HepG2 (cell line): ENCODE results near the gene TSC22D4. TPM values are rescaled to one million over a fixed set of nuclear protein-coding genes. Genes with fewer than 3 reads are reported as not detected.
A peak's percentile ranks its signal among the peaks of the same experiment; 100 is the strongest.

Source experiments
- ATAC-seq: fragments of 200-7000 bp; cut with Tn5 transposase; 3 replicates; pipeline ENCODE4 v1.9.1; 2020; ENCODE audit warnings: mild to moderate bottlenecking, moderate library complexity
- BruUV-seq: library from RNA; stranded (reverse); fragments of 400-500 nt; replicated peaks from 2 replicates; lab custom pipeline; 2021; lab: Mats Ljungman, UMichigan
- CTCF ChIA-PET: fragments of 300-600 bp; formaldehyde crosslinking; extraction: SDS; loops from one replicate; lab custom pipeline; 2021; ENCODE audit warnings: low total read pairs, inconsistent platforms, low intra/inter-chr PET ratio; lab: Yijun Ruan, JAX
- POLR2A ChIA-PET: fragments of 350-600 bp; sonication (Branson Sonifier 250); formaldehyde crosslinking; loops from one replicate; lab custom pipeline; 2020; ENCODE audit warnings: antibody characterized with exemption, inconsistent platforms; lab: Yijun Ruan, JAX
- DNase-seq: peaks from one replicate; pipeline ENCODE4 v3.0.0-alpha.2; 2015; ENCODE audit warnings: low spot score
- FAIRE-seq: peaks from 3 replicates; lab custom pipeline; 2011; peaks lifted over from hg19 to GRCh38; lab: Jason Lieb, UNC
- H2AFZ ChIP-seq: one replicate; pipeline ENCODE4 v1.6.1; 2011; ENCODE audit warnings: low read length, inconsistent platforms
- H3K27ac ChIP-seq: fragments of 300-600 bp; 3 replicates; pipeline ENCODE4 v1.8.0; 2011; ENCODE audit warnings: mixed run types, mild to moderate bottlenecking, mixed read lengths, low read length, inconsistent platforms; ENCODE audit not compliant: insufficient read depth; ENCODE audit errors: extremely low read length
- H3K27me3 ChIP-seq, 2 experiments: fragments of 200-600 bp in 1 of 2; 2 replicates in 1 of 2; 3 replicates in 1 of 2; pipeline versions ENCODE4 v1.6.0 to v1.8.0; 2011; ENCODE audit warnings: low read length in 2 of 2, mild to moderate bottlenecking in 2 of 2, moderate library complexity in 2 of 2, inconsistent platforms in 1 of 2; ENCODE audit not compliant: insufficient read depth in 2 of 2, control insufficient read depth in 1 of 2
- H3K36me3 ChIP-seq, 2 experiments: fragments of 200-600 bp in 1 of 2; replicated peaks in 1 of 2; 2 replicates in 1 of 2; 3 replicates in 1 of 2; pipeline versions ENCODE4 v1.5.1 to v1.8.0; 2011; ENCODE audit warnings: low read length in 2 of 2, inconsistent platforms in 1 of 2; ENCODE audit not compliant: insufficient read depth in 2 of 2, control insufficient read depth in 1 of 2
- H3K4me1 ChIP-seq: 2 replicates; pipeline ENCODE4 v1.5.1; 2012; ENCODE audit warnings: low read length, inconsistent platforms; ENCODE audit not compliant: insufficient read depth
- H3K4me2 ChIP-seq: 2 replicates; pipeline ENCODE4 v1.6.0; 2011; ENCODE audit warnings: low read depth, low read length, inconsistent platforms
- H3K4me3 ChIP-seq, 3 experiments: fragments of 200-600 bp in 1 of 3; sonication (generic), shearing (Covaris generic) in 1 of 3; replicated peaks in 1 of 3; 2 replicates each; pipeline ENCODE4 v1.5.1; 2011 to 2016; ENCODE audit warnings: low read length in 3 of 3, inconsistent platforms in 2 of 3, low read depth in 2 of 3, mild to moderate bottlenecking in 2 of 3, control low read depth in 1 of 3, mixed read lengths in 1 of 3; ENCODE audit not compliant: insufficient read depth in 1 of 3
- H3K79me2 ChIP-seq: one replicate; pipeline ENCODE4 v1.6.1; 2011; ENCODE audit warnings: low read length, inconsistent platforms; ENCODE audit not compliant: insufficient read depth
- H3K9ac ChIP-seq: 2 replicates; pipeline ENCODE4 v1.6.0; 2011; ENCODE audit warnings: mild to moderate bottlenecking, low read depth, low read length, inconsistent platforms; ENCODE audit not compliant: insufficient read depth
- H3K9me3 ChIP-seq: 2 replicates; pipeline ENCODE4 v1.5.1; 2012; ENCODE audit warnings: mild to moderate bottlenecking, low read length
- H4K20me1 ChIP-seq: 2 replicates; pipeline ENCODE4 v1.6.0; 2011; ENCODE audit warnings: inconsistent platforms, mild to moderate bottlenecking, low read length, moderate library complexity; ENCODE audit not compliant: insufficient read depth
- EZH2 ChIP-seq: conservative IDR thresholded peaks from 2 replicates; pipeline ENCODE4 v1.6.1; 2012; ENCODE audit warnings: mild to moderate bottlenecking, low read depth, low read length, moderate library complexity
- ZNF264 ChIP-seq: sonication (generic); formaldehyde crosslinking; IDR thresholded peaks from 2 replicates; pipeline ENCODE4 v1.4.0; 2020; ENCODE audit warnings: missing genetic modification reagents
- ZNF510 ChIP-seq: sonication (generic); formaldehyde crosslinking; IDR thresholded peaks from 2 replicates; pipeline ENCODE4 v1.4.0; 2020; ENCODE audit warnings: low read depth, mild to moderate bottlenecking, missing genetic modification reagents
- WGBS: methylation state at CpG from one replicate; pipeline ENCODE4 v1.1.6; 2017; ENCODE audit warnings: low lambda C conversion rate; 5-methylcytosine and 5-hydroxymethylcytosine counted together
- in situ Hi-C: cut with HindIII; loops from 2 replicates; pipeline ENCODE4 v1.10.0; 2017; ENCODE audit warnings: low pct_unique_long_range_greater_than_20kb; ENCODE audit not compliant: extremely low pct_ligation_motif_present
- intact Hi-C: fragments of 100-400 bp; cut with micrococcal nuclease; formaldehyde crosslinking; loops from one replicate; pipeline ENCODE4 v1.10.0; 2022; ENCODE audit not compliant: unreplicated experiment
- polyA plus RNA-seq, 8 experiments: library from polyadenylated mRNA; depleted of rRNA in 3 of 8; stranded (reverse) in 7 of 8; unstranded in 1 of 8; fragments of >200 nt; fragmentation: Illumina TruSeq in 4 of 8; extraction: Trizol in 4 of 8; gene quantifications; 2 replicates each; pipeline versions ENCODE4 v1.2.1 to v1.2.3, GENCODE V29; 2011 to 2016; ENCODE audit warnings: low read depth in 4 of 8, missing spikeins in 1 of 8, mixed read lengths in 1 of 8; ENCODE audit not compliant: insufficient read depth in 1 of 8
- total RNA-seq, 5 experiments: library from RNA; depleted of rRNA; stranded (reverse); fragments of >200 nt; fragmentation: Illumina TruSeq; extraction: Trizol; gene quantifications; 2 replicates each; pipeline ENCODE4 v1.2.3, GENCODE V29; 2016; ENCODE audit warnings: low read depth in 1 of 5
- TF ChIP-seq, protein P1 (sequence below): sonication (generic); formaldehyde crosslinking; IDR thresholded peaks from 2 replicates; pipeline ENCODE4 v1.9.0; 2021; ENCODE audit warnings: mild to moderate bottlenecking, missing genetic modification reagents

The TSC22D4 gene
- total and polyA plus RNA-seq, 2 of the 13 experiments (the other 11 are each of a cell fraction or from before 2014, with no cell fraction given): 7.7 to 8.7 TPM

DNA sequence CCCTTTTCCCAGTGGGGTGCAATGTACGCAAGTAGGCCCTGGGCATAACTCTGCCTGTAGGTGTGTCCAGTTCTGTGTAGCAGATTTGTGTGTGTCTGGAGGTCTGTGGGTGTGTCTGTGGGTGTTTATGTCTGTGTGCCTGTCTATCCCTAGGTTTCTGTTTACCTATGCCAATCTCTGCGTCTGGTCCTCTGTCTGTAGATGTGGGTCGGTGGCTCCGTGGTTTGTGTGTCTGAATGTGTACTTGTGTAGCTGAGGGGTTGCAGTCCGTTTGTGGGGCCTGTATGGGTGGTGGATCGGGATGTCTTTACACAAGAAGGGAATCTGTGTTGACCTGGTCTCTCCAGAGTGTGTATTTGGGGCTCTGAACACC lies 5.6 kb upstream of the TSC22D4 start:
- DNase-seq (no peak), FAIRE-seq (no peak), ATAC-seq (peak; percentile 7; the same call in 1 of the 3 replicates)
- H3K36me3 ChIP-seq: no peaks in the 10 kb centered on the region
- no peak overlapping the region for H2AFZ ChIP-seq
- H3K79me2 ChIP-seq: no peaks in the 10 kb centered on the region
- ChIA-PET CTCF (no interaction called here), POLR2A (no interaction called here)
- H3K9me3 ChIP-seq: no peaks in the 10 kb centered on the region
- H3K4me3 ChIP-seq: peak overlapping the region; percentile 10 to 79 (median 17); a peak in 3 of 6 replicates
- H3K4me2 ChIP-seq: peak overlapping the region; percentile 71
- intact Hi-C loops: loop anchor here (5.0 kb wide), 1 partner anchor 698 kb away; the partner anchor contains the start of gene NAT16
- 0 out of 2 replicates have a peak overlapping the region, but pooled peaks have one; percentile 8 for H3K9ac ChIP-seq
- BruUV-seq: no TSS peak
- H3K4me1 ChIP-seq: peaks cover 58% of the 10 kb centered on the region
- H4K20me1 ChIP-seq: no peaks in the 10 kb centered on the region
- H3K27me3 ChIP-seq: peaks cover 2 to 44% of the 10 kb centered on the region in 2 experiments; a peak in 4 of 5 replicates
- 0% methylated on average over 1 of the region's 6 CpGs for WGBS
- TF ChIP-seq ZNF264 (CRISPR knock-in tag) (no peak), EZH2 (0 out of 2 replicates have a peak, but pooled peaks have one; percentile 40), ZNF510 (CRISPR knock-in tag) (no peak)
- TF ChIP-seq, protein P1, sequence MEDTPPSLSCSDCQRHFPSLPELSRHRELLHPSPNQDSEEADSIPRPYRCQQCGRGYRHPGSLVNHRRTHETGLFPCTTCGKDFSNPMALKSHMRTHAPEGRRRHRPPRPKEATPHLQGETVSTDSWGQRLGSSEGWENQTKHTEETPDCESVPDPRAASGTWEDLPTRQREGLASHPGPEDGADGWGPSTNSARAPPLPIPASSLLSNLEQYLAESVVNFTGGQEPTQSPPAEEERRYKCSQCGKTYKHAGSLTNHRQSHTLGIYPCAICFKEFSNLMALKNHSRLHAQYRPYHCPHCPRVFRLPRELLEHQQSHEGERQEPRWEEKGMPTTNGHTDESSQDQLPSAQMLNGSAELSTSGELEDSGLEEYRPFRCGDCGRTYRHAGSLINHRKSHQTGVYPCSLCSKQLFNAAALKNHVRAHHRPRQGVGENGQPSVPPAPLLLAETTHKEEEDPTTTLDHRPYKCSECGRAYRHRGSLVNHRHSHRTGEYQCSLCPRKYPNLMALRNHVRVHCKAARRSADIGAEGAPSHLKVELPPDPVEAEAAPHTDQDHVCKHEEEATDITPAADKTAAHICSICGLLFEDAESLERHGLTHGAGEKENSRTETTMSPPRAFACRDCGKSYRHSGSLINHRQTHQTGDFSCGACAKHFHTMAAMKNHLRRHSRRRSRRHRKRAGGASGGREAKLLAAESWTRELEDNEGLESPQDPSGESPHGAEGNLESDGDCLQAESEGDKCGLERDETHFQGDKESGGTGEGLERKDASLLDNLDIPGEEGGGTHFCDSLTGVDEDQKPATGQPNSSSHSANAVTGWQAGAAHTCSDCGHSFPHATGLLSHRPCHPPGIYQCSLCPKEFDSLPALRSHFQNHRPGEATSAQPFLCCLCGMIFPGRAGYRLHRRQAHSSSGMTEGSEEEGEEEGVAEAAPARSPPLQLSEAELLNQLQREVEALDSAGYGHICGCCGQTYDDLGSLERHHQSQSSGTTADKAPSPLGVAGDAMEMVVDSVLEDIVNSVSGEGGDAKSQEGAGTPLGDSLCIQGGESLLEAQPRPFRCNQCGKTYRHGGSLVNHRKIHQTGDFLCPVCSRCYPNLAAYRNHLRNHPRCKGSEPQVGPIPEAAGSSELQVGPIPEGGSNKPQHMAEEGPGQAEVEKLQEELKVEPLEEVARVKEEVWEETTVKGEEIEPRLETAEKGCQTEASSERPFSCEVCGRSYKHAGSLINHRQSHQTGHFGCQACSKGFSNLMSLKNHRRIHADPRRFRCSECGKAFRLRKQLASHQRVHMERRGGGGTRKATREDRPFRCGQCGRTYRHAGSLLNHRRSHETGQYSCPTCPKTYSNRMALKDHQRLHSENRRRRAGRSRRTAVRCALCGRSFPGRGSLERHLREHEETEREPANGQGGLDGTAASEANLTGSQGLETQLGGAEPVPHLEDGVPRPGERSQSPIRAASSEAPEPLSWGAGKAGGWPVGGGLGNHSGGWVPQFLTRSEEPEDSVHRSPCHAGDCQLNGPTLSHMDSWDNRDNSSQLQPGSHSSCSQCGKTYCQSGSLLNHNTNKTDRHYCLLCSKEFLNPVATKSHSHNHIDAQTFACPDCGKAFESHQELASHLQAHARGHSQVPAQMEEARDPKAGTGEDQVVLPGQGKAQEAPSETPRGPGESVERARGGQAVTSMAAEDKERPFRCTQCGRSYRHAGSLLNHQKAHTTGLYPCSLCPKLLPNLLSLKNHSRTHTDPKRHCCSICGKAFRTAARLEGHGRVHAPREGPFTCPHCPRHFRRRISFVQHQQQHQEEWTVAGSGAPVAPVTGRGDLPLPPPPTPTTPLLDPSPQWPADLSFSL (CRISPR knock-in tag): peak; percentile 77
- in situ Hi-C loops: loop anchor here (5.0 kb wide), 1 partner anchor 83 kb away; no protein-coding TSS in a partner anchor
- H3K27ac ChIP-seq: no peak overlapping the region
